Measurements from ENCODE around the gene PYHIN1.

DNA sequence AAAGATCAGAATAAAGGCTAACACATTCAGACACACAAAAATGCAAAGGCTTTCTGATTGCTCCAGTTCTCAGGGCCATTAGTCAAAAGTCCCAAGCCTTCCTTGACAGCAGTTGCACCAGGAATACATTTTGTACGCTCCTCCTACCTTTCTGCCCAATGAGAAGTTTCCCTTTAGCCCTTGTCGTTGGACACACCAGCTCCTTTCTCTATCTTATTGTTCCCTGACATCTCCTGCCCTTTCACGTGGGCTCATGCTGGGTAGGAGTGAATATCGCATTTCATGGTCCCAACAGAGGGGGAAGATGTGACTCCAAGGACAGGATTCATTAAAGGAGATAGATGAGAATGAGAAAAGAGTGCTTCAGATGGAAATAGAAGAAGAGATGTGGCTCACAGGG is 44.9 kb downstream of the PYHIN1 start:
- TF ChIP-seq, protein P1, sequence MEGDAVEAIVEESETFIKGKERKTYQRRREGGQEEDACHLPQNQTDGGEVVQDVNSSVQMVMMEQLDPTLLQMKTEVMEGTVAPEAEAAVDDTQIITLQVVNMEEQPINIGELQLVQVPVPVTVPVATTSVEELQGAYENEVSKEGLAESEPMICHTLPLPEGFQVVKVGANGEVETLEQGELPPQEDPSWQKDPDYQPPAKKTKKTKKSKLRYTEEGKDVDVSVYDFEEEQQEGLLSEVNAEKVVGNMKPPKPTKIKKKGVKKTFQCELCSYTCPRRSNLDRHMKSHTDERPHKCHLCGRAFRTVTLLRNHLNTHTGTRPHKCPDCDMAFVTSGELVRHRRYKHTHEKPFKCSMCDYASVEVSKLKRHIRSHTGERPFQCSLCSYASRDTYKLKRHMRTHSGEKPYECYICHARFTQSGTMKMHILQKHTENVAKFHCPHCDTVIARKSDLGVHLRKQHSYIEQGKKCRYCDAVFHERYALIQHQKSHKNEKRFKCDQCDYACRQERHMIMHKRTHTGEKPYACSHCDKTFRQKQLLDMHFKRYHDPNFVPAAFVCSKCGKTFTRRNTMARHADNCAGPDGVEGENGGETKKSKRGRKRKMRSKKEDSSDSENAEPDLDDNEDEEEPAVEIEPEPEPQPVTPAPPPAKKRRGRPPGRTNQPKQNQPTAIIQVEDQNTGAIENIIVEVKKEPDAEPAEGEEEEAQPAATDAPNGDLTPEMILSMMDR (optimal IDR thresholded peaks at IDR 0.05 in 1 of 3, IDR thresholded peaks at IDR 0.05 in 1 of 3, conservative IDR thresholded peaks at IDR 0.05 in 1 of 3; ENCODE audit: extremely low read depth in 1 of 3, insufficient read depth in 2 of 3, low read length in 3 of 3), result no peak
- TF ChIP-seq EZH2 (IDR thresholded peaks at IDR 0.05; ENCODE audit: low read length), result no peak

All from keratinocyte (primary cell).